Measurements from ENCODE around the gene BST1. TPM values are rescaled to one million over a fixed set of nuclear protein-coding genes. Genes with fewer than 3 reads are reported as not detected.

The BST1 gene
- polyA plus RNA-seq, 1 of the 3 experiments (the other 2 are of a cell fraction): 7.3 TPM

- Histone ChIP-seq H3K9me2 (no peaks in the 10 kb centered on the region), H3F3A (replicated peaks; ENCODE audit: insufficient read depth) (peaks cover 12% of the 10 kb centered on the region), H2AFZ (ENCODE audit: low read depth) (no peak overlapping the region), H3K4me2 (0 out of 2 replicates have a peak overlapping the region, but pooled peaks have one; percentile 7), H3K36me3 (replicated peaks in 1 of 2; ENCODE audit: control insufficient read depth in 1 of 2, insufficient read depth in 2 of 2, low read length in 1 of 2) (peaks cover 0 to 5% of the 10 kb centered on the region in 2 experiments), H3K27ac (ENCODE audit: low read depth in 2 of 2, low read length in 1 of 2) (peak overlapping the region in 1 of 2 experiments; percentile 14; a peak in 1 of 4 replicates), H3K27me3 (ENCODE audit: insufficient read depth) (no peaks in the 10 kb centered on the region), H3K4me1 (ENCODE audit: control insufficient read depth in 1 of 2, insufficient read depth in 2 of 2, low read depth in 1 of 2, low read length in 1 of 2) (peaks cover 7 to 24% of the 10 kb centered on the region in 2 experiments; a peak in 3 of 4 replicates), H3K9ac (no peak overlapping the region), H4K20me1 (ENCODE audit: insufficient read depth) (no peaks in the 10 kb centered on the region; the same call in 1 of the 2 replicates), H3K4me3 (ENCODE audit: low read depth in 2 of 2, low read length in 1 of 2) (no peak overlapping the region), H3K9me3 (no peaks in the 10 kb centered on the region), H3K79me2 (ENCODE audit: insufficient read depth) (peaks cover 95% of the 10 kb centered on the region)
- POLR2A ChIA-PET: no interaction called here
- DNase-seq: no peak
- WGBS (ENCODE audit: low lambda C conversion rate): 91% methylated on average over 2 of the region's 2 CpGs
- no peak for TF ChIP-seq SIN3A (IDR thresholded peaks at IDR 0.05; ENCODE audit: borderline replicate concordance, low read depth, low read length)
- 0 out of 2 replicates have a peak, but pooled peaks have one; percentile 3 for TF ChIP-seq JUND (IDR thresholded peaks at IDR 0.05)
- CTCF ChIA-PET: no interaction called here
Observed at GRCh38 chr4:15677507-15677988, 25.3 kb upstream of the BST1 start.

DNA sequence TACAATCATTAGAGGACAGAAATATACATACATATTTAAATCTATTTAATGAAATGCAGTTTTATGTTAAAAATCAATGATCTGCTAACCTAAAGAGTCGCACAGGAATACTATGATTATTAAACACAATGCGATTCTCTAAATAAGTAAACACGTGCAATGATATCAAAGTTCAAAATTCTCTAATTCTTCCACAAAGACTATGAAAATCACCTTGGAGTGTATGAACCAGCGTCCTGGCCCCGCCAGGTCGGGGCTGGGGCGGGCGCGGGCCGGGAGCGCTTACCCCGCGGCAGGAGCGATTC, 21.8 kb upstream of the BST1 start:
- Histone ChIP-seq H3K4me2 (peak overlapping the region; percentile 75), H3K79me2 (ENCODE audit: insufficient read depth) (peaks cover 96% of the 10 kb centered on the region), H3K27ac (ENCODE audit: low read depth in 2 of 2, low read length in 1 of 2) (peak overlapping the region; percentile 88 to 96), H3F3A (replicated peaks; ENCODE audit: insufficient read depth) (peaks cover 12% of the 10 kb centered on the region), H3K9me3 (no peaks in the 10 kb centered on the region), H3K36me3 (replicated peaks in 1 of 2; ENCODE audit: control insufficient read depth in 1 of 2, insufficient read depth in 2 of 2, low read length in 1 of 2) (peaks cover 19 to 24% of the 10 kb centered on the region in 2 experiments), H3K4me1 (ENCODE audit: control insufficient read depth in 1 of 2, insufficient read depth in 2 of 2, low read depth in 1 of 2, low read length in 1 of 2) (peaks cover 14 to 31% of the 10 kb centered on the region in 2 experiments; a peak in 3 of 4 replicates), H3K27me3 (ENCODE audit: insufficient read depth) (no peaks in the 10 kb centered on the region), H2AFZ (ENCODE audit: low read depth) (peak overlapping the region; percentile 83), H3K4me3 (ENCODE audit: low read depth in 2 of 2, low read length in 1 of 2) (peak overlapping the region; percentile 85 to 96), H3K9ac (peak overlapping the region; percentile 98), H4K20me1 (ENCODE audit: insufficient read depth) (no peaks in the 10 kb centered on the region), H3K9me2 (no peaks in the 10 kb centered on the region)
- ChIA-PET CTCF (interaction anchor here (0.7 to 1.4 kb wide), 2 partner anchors 25 to 202 kb away, joined by 3 to 5 read pairs; no protein-coding TSS in a partner anchor), POLR2A (interaction anchor here (1.5 to 2.5 kb wide), 2 partner anchors 26 to 202 kb away, joined by 3 to 15 read pairs; partner anchors contain the start of gene FBXL5)
- TF ChIP-seq POLR2AphosphoS5 (IDR thresholded peaks at IDR 0.05; ENCODE audit: low read depth, low read length): no peak
- TF ChIP-seq SMC3 (IDR thresholded peaks at IDR 0.05; ENCODE audit: low read depth, low read length): no peak
- TF ChIP-seq MXI1 (IDR thresholded peaks at IDR 0.05; ENCODE audit: low read depth, low read length): no peak
- no peak for TF ChIP-seq CHD2 (IDR thresholded peaks at IDR 0.05; ENCODE audit: low read length, partially characterized antibody)
- TF ChIP-seq FOSL2 (IDR thresholded peaks at IDR 0.05; ENCODE audit: borderline replicate concordance, low read depth): no peak
- TF ChIP-seq EZH2phosphoT487 (IDR thresholded peaks at IDR 0.05; ENCODE audit: borderline replicate concordance, low read depth): no peak
- TF ChIP-seq, protein P1, sequence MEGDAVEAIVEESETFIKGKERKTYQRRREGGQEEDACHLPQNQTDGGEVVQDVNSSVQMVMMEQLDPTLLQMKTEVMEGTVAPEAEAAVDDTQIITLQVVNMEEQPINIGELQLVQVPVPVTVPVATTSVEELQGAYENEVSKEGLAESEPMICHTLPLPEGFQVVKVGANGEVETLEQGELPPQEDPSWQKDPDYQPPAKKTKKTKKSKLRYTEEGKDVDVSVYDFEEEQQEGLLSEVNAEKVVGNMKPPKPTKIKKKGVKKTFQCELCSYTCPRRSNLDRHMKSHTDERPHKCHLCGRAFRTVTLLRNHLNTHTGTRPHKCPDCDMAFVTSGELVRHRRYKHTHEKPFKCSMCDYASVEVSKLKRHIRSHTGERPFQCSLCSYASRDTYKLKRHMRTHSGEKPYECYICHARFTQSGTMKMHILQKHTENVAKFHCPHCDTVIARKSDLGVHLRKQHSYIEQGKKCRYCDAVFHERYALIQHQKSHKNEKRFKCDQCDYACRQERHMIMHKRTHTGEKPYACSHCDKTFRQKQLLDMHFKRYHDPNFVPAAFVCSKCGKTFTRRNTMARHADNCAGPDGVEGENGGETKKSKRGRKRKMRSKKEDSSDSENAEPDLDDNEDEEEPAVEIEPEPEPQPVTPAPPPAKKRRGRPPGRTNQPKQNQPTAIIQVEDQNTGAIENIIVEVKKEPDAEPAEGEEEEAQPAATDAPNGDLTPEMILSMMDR (IDR thresholded peaks at IDR 0.05): no peak
- TF ChIP-seq GABPA (IDR thresholded peaks at IDR 0.05; ENCODE audit: low read depth): no peak
- no peak for TF ChIP-seq MEF2A (IDR thresholded peaks at IDR 0.05; ENCODE audit: borderline replicate concordance, low read depth)
- no peak for TF ChIP-seq FOXJ3 (CRISPR knock-in tag; IDR thresholded peaks at IDR 0.05)
- TF ChIP-seq, protein P2, sequence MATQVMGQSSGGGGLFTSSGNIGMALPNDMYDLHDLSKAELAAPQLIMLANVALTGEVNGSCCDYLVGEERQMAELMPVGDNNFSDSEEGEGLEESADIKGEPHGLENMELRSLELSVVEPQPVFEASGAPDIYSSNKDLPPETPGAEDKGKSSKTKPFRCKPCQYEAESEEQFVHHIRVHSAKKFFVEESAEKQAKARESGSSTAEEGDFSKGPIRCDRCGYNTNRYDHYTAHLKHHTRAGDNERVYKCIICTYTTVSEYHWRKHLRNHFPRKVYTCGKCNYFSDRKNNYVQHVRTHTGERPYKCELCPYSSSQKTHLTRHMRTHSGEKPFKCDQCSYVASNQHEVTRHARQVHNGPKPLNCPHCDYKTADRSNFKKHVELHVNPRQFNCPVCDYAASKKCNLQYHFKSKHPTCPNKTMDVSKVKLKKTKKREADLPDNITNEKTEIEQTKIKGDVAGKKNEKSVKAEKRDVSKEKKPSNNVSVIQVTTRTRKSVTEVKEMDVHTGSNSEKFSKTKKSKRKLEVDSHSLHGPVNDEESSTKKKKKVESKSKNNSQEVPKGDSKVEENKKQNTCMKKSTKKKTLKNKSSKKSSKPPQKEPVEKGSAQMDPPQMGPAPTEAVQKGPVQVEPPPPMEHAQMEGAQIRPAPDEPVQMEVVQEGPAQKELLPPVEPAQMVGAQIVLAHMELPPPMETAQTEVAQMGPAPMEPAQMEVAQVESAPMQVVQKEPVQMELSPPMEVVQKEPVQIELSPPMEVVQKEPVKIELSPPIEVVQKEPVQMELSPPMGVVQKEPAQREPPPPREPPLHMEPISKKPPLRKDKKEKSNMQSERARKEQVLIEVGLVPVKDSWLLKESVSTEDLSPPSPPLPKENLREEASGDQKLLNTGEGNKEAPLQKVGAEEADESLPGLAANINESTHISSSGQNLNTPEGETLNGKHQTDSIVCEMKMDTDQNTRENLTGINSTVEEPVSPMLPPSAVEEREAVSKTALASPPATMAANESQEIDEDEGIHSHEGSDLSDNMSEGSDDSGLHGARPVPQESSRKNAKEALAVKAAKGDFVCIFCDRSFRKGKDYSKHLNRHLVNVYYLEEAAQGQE (IDR thresholded peaks at IDR 0.05; ENCODE audit: low read depth, low read length): no peak
- TF ChIP-seq JUND (IDR thresholded peaks at IDR 0.05): no peak
- no peak for DNase-seq
- 3% methylated on average over 14 of the region's 14 CpGs for WGBS (ENCODE audit: low lambda C conversion rate)

All from SK-N-SH (cell line).